ENCODE results near the gene GLTPD2.

The GLTPD2 gene

DNA sequence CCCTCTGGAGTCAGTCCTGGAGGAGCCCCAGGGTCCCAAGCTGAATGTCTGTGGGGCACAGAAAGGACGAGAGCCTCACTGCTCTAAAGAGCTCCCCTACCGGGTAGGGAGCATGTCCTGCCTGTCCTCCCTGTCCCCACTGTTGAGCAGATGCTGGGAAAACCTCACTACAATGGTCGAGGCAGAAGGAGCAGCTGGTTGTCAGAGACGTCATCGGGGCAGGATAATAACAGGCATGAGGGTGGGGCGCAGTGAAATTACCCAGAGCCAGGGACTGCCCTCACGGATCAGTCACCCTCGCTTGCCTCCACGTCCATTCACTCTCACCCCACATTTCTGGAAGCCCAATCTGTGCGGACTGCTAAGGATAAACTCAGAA, 16.5 kb upstream of the GLTPD2 start:
- no peak for DNase-seq

DNA sequence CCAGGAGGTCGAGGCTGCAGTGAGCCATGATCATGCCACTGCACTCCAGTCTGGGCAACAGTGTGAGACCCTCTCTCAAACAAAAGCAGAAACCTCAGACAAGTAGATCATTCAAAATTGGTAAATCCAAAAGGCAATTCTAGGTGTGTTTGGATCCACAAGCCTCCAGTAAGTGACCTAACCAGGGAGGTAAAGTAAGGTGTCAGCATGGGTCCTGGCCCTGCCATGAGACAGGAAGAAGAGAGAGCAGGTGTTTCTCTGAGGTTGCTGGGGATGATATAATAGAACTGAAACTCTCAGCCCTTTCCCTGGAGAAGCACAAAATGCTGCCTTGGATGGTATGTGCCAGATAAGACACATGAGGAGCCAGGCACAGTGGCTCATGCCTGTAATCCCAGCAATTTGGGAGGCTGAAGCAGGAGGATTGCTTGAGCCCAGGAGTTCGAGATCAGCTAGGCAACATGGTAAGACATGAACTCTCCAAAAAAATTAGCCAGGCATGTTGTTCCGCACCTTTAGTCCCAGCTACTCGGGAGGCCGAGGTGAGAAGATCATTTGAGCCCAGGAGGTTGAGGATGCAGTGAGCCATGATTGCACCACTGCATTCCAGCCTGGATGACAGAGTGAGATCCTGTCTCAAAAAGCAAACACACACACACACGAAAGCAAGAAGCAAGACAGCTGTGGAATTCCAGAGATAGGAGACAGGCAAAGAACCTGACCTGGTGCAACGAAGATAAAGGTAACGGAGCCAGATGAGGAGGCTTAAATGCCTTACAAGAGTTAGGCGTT, 10.6 kb upstream of the GLTPD2 start:
- no peak for DNase-seq

DNA sequence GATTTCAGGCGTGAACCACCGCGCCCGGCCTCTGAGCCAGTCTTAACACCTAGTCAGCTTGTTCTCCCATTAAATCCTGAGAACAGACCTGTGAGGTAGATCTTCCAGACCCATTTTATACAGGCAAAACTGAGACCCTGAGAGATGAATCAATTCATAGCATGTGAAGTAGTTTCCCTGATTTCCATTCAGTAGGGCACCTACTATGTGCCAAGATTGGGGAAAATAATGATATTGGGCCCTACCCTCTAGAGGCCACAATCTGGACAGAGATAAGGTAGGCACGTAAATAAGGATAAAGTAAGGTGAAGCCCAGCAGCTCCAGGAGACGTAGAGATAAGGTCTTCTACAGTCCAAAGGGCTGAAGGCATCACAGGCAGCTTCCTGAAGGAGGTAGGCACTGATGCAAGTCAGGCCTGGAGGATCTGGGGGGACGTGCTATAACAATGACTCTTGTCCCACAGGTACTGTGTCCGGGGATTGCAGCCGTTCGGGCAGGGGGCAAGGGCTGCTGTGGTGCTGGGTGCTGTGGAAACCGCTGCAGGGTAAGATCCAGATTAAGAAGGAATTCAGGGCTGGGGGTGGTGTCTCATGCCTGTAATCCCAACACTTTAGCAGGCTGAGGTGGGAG, 8.3 kb upstream of the GLTPD2 start:
- DNase-seq: no peak

DNA sequence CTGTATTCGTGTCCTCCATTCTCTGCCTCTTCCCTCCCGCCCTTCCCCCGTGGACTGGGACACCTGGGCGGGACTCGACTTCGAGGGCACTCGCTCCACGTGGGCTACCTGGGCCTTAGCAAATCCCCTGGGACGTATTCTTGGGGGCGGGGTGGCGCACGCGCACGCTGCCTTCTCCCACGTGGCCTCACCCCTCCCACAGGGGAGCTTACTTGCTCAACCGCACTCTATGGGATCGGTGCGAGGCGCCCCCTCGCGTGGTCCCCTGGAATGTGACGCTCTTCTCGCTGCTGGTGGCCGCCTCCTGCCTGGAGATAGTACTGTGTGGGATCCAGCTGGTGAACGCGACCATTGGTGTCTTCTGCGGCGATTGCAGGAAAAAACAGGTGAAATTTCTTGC, 6.1 kb upstream of the GLTPD2 start:
- DNase-seq: peak; percentile 15

DNA sequence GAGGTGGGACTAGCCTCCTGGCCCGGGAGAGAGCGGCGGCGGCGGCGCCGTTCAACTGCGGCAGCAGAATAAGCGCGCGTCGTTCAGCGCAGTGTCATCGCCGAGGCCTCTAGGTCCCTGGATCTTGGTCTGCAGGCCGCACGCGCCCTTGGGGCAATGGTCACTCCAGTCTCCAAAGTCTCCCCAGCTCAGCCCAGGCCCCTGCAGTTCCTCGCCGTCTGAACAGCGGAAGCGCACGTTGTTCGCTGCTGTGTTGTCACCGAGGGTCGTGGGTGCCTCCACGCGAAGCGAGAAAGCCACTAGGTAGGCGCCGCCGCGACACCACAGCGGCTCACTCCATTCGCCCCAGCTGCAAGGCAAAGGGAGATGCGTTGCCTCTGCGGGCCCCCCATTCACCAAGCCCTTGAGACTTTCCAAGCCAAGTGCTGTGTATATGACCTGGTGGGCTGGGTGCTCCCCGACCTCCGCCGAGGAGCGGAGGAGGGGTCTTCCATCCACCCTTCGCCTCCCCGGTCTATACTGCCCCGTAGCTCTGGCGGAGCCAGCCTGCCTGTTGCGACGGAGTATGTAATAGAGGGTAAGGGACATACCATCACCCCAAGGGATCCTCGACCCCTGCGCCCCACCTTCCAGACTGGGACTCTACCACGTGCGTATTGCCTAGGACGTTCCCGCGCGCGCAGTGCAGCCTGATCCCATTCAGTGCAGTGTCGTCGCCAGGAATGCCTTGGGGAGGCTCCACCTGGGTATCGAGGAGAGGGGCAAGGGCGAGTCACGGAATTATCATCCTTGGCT, 3.3 kb upstream of the GLTPD2 start:
- DNase-seq: no peak

DNA sequence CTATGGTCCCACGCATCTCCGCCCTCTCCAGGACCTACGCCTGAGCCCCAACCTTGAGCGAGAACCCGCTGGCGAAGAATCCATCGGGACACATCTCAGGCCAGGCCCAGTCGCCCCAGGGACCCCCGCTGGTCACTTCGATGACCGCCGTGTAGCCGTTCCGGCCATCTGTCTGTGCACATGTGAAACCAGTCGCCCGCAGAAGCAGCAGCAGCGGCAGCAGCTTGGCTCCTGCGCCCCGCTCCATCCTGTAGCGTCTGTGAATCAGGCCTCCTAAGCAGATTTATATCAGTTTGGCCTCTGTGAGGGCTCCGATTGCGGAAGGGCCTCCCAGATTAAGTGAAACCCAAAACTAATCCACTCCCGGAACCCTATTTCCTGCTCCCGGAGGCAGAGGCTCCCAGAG, 2.7 kb upstream of the GLTPD2 start, which contains the start of gene VMO1:
VMO1 (minus strand) TSS at position 259 of the 406 bp plus-strand sequence; CDS start at position 247, 12 bp downstream.
- DNase-seq: peak; percentile 16

DNA sequence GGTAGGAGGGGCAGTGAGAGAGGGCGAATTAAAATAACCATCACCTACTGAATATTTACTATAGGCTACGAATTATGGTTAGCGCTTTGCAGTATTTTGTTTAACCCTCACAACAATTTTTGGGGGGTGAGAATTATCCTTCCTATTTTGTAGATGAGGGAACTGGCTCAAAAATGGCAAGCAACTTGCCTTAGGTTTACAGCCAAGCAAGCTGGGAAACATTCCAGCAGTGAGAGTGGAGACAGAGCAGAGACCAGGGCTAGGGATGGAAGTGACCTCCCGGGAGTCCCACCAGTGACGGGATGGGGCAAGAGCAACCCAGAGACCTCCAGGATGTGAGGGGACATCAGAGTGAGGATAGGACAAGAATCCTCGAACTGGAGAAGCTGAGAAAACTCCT, 2.2 kb upstream of the GLTPD2 start:
- DNase-seq: no peak

DNA sequence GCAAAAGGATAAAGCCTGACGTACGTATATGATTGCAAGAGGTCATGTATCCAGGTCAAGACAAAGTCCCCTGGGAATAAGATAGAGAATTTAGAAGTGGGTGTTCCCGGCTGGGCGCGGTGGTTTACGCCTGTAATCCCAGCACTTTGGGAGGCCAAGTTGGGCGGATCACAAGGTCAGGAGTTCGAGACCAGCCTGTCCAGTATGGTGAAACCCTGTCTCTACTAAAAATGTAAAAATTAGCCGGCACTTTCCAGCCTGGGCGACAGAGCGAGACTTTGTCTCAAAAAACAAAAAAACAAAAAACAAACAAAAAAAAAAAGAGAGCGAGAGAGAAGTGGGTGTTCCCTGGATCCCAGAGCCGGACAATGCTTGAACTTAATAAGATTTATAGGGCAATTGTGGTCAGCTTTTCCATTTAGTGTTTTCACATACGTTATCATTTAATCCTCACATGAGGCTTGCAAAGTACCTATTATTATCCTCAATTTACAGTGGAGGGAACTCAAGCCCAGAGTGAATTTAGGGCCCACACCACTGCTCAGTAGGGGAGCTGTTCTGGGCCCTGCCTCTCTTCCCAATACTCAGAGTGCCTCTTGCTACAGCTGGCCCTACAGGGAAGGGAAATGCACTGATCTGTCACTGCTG, 481 bp upstream of the GLTPD2 start:
- no peak for DNase-seq

DNA sequence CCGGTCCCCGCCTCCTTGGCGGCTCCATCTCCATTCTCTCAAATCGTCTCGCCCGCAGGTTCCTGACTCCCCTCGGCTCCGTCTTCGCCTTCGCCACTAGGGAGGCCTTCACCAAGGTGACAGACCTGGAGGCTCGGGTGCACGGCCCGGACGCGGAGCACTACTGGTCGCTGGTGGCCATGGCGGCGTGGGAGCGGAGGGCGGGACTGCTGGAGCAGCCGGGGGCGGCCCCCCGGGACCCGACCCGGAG, 862 bp downstream of the GLTPD2 start:
- DNase-seq: no peak

DNA sequence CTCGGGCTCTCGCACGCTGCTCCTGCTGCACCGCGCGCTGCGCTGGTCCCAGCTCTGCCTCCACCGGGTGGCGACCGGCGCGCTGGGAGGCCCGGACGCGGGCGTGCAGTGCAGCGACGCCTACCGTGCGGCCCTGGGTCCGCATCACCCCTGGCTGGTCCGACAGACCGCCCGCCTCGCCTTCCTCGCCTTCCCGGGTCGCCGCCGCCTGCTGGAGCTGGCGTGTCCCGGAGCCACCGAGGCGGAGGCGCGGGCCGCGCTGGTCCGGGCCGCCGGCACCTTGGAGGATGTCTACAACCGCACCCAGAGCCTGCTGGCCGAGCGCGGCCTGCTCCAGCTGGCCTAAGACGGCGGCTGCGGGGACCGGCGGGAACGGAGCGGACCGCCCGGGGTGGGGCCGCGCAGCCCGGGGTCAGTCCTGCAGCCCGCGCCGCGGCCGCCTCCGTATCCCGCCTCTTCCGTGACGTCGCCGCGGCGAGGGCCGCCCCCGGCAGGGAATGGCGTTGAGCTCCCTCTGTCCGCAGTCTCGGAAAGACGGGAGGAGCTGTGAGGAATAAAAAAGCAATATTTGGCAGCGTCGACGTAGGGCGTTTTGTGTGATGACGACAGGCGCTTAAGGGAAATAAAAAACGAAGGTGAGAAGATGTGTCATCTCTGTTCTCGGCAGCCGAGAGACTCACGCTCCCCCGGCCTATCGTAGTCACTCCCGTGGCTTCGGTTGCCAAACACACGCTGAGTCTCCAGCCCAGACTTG, 1.4 kb downstream of the GLTPD2 start:
- peak; percentile 90 for DNase-seq

DNA sequence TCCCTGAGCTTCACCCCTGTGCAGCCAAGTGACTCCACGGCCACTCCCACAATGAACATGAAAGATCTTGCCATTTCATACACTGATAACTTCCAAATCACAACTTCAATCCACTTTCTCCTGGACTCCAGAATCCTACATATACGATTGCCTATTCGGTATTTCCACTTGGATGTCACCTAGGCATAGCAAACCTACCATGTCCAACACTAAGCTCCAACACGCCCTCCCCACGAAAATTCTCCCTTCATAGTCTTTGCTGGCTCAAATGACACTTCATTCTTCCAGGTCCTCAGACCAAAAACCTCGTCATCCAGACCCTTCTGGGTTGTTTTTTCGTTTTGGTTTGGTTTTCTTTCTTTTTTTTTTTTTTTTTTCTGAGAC, 1.9 kb downstream of the GLTPD2 start:
- no peak for DNase-seq

DNA sequence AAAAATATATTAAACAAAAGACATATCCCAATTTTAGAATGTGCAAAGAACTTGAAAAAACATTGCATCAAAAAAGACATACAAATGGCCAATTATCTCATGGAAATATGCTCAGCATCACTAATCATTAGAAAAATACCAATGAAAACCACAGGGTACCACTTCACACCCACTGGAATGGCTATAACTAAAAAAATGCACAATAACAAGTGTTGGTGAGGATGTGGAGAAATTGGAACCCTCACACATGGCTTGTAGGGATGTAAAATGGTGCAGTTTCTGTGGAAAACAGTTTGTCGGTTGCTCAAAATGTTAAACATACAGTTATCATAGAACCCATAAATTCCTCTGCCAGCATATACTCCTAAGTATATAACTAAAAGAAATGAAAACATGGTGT, 6.4 kb downstream of the GLTPD2 start:
- DNase-seq: no peak

DNA sequence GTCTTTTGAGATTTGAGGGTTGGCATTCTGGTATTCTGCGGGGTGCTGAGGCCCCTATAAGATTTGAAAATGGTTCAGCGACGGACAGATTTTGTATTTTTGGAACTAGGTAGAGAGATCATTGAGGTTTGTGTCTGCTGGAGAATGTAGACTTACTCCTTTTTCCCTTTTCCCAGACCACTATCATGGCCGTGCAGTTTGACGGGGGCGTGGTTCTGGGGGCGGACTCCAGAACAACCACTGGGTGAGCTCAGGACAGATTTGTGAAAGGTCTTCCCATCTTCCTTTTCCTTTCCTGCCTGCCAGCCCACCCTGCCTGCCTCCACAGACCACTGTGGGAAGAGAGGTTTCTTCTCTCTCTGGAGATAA, 7.8 kb downstream of the GLTPD2 start:
- peak; percentile 46 for DNase-seq

DNA sequence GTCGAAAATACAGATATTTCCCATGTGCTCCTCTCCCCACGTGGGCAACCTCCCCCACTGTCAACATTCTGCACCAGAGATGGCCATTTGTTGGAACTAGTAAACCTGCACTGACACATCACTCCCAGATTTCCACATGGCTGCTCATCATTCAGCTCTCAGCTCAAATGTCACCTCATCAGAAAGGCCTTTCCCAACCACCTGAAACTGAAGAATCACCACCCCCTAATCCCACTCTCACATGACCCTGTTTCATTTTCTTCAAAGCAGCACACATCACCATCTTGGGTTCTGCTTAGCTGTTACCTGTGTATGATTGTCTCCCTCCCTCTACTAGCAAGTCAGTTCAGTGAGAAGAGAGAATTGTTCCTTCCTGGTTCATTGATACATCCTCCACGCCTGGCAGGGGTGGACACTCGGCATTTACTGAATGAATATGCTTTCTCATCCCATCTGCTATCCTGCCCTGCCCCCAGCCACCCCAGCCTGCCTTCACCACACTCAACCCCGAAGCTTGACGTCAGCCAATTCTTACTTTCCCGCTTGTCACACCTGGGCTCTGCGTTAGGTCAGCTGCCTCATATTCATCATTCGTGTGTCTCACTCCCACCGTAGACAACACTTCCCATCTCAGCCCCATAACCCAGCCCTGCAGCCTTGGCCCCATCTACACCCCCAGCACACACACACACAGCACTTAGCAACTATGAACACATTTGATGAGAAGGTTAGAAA, 11.9 kb downstream of the GLTPD2 start:
- no peak for DNase-seq

DNA sequence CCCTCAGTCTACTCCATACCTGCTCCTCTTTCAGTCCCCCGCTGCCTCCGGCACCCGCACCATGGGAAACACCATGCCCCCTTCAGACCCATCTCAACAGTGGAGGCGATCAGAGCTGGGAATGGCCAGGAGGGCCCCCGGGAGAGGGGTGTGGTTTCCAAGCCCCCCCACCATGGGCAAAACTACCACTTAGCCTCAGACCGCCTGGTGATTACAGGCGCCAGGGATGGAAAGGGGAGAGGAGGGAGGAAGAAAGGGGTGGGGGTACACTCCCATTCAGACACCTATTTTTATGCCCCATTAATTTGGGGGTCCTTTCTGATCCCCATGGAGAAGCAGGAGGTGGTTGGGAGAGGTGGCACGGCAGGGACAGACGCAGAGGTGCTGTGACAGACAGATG, 13.5 kb downstream of the GLTPD2 start, which contains the start of gene C17orf114:
C17orf114 (minus strand) TSS at position 101 of the 400 bp plus-strand sequence.
- no peak for DNase-seq

DNA sequence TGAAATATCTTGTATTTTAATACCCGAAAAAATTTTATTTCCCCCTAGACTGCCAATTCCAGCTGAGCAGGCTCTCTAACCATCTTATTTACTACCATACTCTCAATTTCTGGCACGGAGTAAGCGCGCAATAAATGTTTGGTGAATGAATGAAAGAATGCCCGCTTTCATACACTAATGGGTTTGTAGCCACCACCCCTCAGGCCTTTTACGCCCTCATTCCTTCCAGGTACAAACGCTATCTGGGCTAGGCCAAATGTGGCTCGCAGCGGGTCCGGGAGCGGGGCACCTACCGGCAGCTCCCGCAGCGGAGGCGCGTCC, 17.7 kb downstream of the GLTPD2 start:
- DNase-seq: peak; percentile 33

DNA sequence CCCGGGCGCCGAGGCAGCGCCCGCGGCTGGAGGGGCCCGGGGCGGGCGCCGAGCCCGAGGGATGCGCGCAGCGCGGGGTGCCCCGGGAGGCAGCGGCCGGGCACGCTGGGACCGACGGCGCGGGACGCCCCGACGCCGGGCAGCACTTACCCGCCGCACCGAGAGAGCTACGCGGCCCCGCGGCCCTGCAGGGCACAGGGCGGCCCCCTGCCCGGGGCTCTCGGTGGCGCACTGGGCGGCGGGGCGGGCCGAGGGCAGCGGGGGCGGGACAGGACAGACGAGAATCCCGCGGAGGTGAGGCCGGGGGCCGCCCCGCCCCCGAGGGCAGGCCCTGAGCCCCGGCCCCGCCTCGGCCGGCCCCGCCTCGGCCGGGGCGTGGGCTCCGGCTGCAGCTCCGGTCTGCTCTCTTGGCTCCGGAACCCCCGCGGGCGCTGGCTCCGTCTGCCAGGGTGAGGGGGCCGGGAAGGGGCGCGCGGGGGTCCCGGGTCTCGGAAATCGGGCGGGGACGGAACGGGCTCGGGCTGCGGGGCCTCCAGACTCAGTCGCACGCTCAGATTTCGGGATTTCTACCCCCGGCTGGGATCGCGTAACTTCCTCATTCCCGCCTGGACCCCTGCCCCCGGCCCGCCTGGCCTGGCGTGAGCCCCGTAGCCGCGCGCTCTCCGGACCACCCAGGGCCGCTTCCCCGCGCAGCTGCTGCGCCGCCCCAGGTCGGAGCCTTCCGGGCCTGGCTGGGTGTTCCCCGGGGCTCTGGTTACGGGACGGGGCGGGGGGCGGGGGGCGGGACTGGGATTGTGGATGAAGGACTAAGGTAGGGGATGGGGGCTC, 18.2 kb downstream of the GLTPD2 start, which contains the start of gene PLD2:
PLD2 (plus strand) TSS at position 376 of the 828 bp plus-strand sequence. CDS start 621 bp downstream, outside the sequence.
- peak; percentile 92 for DNase-seq

DNA sequence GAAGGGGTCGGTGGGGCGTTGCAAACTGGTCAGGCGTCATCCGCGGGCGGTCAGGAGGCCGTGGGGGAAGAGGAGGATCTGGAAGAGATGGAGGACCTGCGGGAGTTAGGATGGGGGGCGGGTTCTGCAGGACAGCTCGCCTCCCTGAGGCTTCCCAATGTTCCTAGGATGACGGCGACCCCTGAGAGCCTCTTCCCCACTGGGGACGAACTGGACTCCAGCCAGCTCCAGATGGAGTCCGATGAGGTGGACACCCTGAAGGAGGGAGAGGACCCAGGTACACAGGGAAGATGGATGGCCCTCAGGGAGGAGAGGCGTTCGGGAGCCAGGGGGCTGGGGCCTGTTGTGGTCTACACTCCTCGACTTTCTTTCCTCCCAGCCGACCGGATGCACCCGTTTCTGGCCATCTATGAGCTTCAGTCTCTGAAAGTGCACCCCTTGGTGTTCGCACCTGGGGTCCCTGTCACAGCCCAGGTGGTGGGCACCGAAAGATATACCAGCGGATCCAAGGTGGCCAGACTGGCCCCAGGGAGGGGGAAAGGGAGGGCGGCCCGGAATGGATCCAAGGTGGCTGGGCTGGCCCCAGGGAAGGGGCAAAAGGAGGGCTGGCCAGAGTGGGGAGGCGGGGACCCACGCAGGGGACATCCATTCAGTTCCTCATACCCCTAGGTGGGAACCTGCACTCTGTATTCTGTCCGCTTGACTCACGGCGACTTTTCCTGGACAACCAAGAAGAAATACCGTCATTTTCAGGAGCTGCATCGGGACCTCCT, 19.0 kb downstream of the GLTPD2 start:
- DNase-seq: no peak

DNA sequence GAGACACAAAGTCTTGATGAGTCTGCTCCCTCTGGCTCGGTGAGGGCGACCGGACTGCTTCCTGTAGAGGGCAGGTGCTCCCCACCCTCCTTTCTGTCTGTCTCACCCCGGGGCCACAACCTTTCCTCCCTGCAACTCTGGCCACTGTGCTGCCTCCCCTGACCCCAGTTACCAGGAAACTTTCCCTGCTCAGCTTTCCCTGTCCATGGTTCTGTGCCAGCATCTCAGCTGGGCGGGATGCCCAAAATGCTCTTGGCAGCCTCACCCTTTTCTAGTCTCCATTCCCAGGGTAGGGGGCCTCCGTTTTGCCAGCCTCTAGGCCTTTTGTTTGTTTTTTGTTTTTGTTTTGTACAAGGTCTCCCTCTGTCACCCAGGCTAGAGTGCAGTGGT, 19.6 kb downstream of the GLTPD2 start:
- DNase-seq: no peak

DNA sequence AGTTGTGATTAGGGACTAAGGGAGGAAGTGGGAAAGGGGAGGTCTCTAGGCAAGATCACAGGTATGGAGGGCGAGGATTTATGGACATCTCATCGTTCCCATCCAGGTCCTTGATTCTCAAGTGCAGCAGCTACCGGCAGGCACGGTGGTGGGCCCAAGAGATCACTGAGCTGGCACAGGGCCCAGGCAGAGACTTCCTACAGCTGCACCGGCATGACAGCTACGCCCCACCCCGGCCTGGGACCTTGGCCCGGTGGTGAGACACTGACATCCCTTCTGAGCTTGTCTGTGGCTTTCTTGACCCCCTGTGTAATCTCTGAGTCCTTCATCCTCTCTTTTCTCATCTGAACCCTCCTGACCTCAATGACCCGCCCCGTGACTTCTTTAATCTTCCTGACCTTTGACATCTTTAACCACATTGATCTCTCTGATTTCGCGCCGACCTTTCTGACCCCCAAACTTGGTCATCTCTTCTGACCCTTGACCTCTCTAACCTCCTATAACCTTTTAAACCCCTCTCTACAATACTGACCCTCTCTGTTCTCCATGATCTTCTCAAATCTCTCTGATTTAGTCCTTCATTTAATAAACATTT, 22.0 kb downstream of the GLTPD2 start:
- DNase-seq: no peak

Measured in activated CD4-positive, alpha-beta T cell treated with anti-CD3 and anti-CD28 coated beads, Interleukin-10, Interleukin-2, amounts not matched to agents 100 ng/mL and 50 ng/mL, durations not matched to agents 16 hours and 8 hours (primary cell).